DND-41 (cell line): ENCODE results near the gene NMUR2.

Experiments used
- ATAC-seq: fragments of 200-7000 bp; cut with Tn5 transposase; 3 replicates; pipeline ENCODE4 v1.9.1; 2021; ENCODE audit warnings: low read depth; ENCODE audit not compliant: insufficient read depth
- DNase-seq: peaks from one replicate; pipeline ENCODE4 v3.0.0-alpha.2; 2020
- H2AFZ ChIP-seq: 2 replicates; pipeline ENCODE4 v1.6.0; 2012; ENCODE audit warnings: low read depth, low read length
- H3K27ac ChIP-seq: 2 replicates; pipeline ENCODE4 v1.5.1; 2012; ENCODE audit warnings: low read length, inconsistent platforms
- H3K27me3 ChIP-seq: fragments of 200-600 bp; sonication (generic); 2 replicates; pipeline ENCODE4 v1.6.0; 2012; ENCODE audit warnings: low read length, mild to moderate bottlenecking, inconsistent platforms; ENCODE audit not compliant: insufficient read depth, poor library complexity
- H3K36me3 ChIP-seq: 2 replicates; pipeline ENCODE4 v1.5.1; 2012; ENCODE audit warnings: low read length, inconsistent platforms; ENCODE audit not compliant: insufficient read depth
- H3K4me1 ChIP-seq: 2 replicates; pipeline ENCODE4 v1.5.1; 2012; ENCODE audit warnings: mild to moderate bottlenecking, low read length; ENCODE audit not compliant: insufficient read depth
- H3K4me2 ChIP-seq: 2 replicates; pipeline ENCODE4 v1.6.0; 2012; ENCODE audit warnings: mild to moderate bottlenecking, moderate library complexity, low read length, inconsistent platforms; ENCODE audit not compliant: insufficient read depth
- H3K4me3 ChIP-seq, 2 experiments: fragments of 200-600 bp in 1 of 2; shearing (Covaris generic) in 1 of 2; 2 replicates each; pipeline ENCODE4 v1.5.1; 2012 to 2016; ENCODE audit warnings: inconsistent platforms in 2 of 2, low read length in 2 of 2, mild to moderate bottlenecking in 2 of 2, low read depth in 1 of 2, moderate library complexity in 1 of 2
- H3K79me2 ChIP-seq: 2 replicates; pipeline ENCODE4 v1.6.0; 2012; ENCODE audit warnings: low read length, inconsistent platforms; ENCODE audit not compliant: insufficient read depth
- H3K9ac ChIP-seq: 2 replicates; pipeline ENCODE4 v1.6.0; 2012; ENCODE audit warnings: low read depth, mild to moderate bottlenecking, inconsistent platforms, low read length, moderate library complexity
- H3K9me3 ChIP-seq: 2 replicates; pipeline ENCODE4 v1.5.1; 2012; ENCODE audit warnings: low read length, moderate library complexity, mild to moderate bottlenecking, inconsistent platforms; ENCODE audit not compliant: insufficient read depth, severe bottlenecking
- H4K20me1 ChIP-seq: 2 replicates; pipeline ENCODE4 v1.6.0; 2012; ENCODE audit warnings: low read length; ENCODE audit not compliant: insufficient read depth
- EZH2 ChIP-seq: IDR thresholded peaks from 3 replicates; pipeline ENCODE4 v1.6.1; 2012; ENCODE audit warnings: borderline replicate concordance, low read depth, mild to moderate bottlenecking, moderate library complexity, low read length, inconsistent platforms; ENCODE audit not compliant: severe bottlenecking
- TF ChIP-seq, protein P1 (sequence below): IDR thresholded peaks from 2 replicates; pipeline ENCODE4 v1.5.1; 2012; ENCODE audit warnings: borderline replicate concordance, low read length, moderate library complexity, mild to moderate bottlenecking; ENCODE audit not compliant: poor library complexity, severe bottlenecking; ENCODE audit errors: extremely low read depth

The NMUR2 gene

DNA sequence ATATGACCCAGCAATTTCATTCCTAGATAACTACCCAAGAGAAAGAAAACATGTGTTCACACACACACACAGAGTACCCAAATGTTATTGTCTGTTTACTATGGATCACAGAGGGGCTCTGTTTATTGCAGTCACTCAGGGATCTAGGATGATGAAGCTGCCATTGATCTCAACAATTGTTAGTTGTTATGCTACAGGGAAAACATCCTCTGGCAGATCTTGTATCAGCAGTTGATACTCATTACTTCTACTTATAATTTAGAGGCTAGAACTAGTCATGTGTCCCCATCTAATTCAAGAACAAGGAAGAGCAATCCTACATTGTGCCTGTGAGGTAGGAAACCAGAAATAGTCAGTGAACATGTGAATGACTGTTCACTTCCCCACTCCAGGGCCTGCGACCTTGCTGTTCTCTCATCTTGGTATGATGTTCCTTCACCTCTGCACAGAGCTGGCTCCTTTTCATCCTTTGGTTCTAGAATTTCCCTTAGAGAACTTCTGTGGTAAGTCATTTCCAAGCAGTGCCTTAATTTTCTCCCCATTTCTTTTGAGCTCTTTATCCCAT, 30.3 kb downstream of the NMUR2 start:
- Histone ChIP-seq H3K79me2 (no peaks in the 10 kb centered on the region), H4K20me1 (no peaks in the 10 kb centered on the region), H3K9me3 (no peaks in the 10 kb centered on the region), H2AFZ (no peak overlapping the region), H3K4me3 (no peak overlapping the region), H3K4me2 (no peak overlapping the region), H3K4me1 (no peaks in the 10 kb centered on the region), H3K9ac (no peak overlapping the region), H3K27ac (no peak overlapping the region), H3K36me3 (no peaks in the 10 kb centered on the region), H3K27me3 (no peaks in the 10 kb centered on the region)
- ATAC-seq = no peak
- DNase-seq = no peak
- TF ChIP-seq EZH2 = no peak
- TF ChIP-seq, protein P1, sequence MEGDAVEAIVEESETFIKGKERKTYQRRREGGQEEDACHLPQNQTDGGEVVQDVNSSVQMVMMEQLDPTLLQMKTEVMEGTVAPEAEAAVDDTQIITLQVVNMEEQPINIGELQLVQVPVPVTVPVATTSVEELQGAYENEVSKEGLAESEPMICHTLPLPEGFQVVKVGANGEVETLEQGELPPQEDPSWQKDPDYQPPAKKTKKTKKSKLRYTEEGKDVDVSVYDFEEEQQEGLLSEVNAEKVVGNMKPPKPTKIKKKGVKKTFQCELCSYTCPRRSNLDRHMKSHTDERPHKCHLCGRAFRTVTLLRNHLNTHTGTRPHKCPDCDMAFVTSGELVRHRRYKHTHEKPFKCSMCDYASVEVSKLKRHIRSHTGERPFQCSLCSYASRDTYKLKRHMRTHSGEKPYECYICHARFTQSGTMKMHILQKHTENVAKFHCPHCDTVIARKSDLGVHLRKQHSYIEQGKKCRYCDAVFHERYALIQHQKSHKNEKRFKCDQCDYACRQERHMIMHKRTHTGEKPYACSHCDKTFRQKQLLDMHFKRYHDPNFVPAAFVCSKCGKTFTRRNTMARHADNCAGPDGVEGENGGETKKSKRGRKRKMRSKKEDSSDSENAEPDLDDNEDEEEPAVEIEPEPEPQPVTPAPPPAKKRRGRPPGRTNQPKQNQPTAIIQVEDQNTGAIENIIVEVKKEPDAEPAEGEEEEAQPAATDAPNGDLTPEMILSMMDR = no peak

DNA sequence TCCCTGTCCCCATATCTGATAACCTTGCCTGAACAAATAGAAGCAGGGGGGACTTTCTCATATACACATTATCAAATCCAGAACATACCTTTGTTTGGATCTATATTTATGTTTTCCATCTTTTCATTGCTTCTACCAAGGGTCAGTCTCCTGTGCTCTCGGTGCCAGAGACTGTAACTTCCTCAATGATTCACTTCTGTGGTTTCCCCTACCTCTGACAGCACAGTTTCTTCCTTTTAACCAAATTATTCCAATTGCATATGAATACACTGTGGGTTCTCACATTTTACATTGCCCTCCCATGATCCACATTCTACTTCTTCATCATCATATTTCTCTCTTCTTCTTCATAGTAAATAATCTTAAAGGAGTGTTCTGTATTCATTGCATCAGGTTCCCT, 32.2 kb downstream of the NMUR2 start:
- TF ChIP-seq, protein P1 = no peak
- TF ChIP-seq EZH2 = no peak
- ATAC-seq = no peak
- no peak overlapping the region for H3K9ac ChIP-seq

DNA sequence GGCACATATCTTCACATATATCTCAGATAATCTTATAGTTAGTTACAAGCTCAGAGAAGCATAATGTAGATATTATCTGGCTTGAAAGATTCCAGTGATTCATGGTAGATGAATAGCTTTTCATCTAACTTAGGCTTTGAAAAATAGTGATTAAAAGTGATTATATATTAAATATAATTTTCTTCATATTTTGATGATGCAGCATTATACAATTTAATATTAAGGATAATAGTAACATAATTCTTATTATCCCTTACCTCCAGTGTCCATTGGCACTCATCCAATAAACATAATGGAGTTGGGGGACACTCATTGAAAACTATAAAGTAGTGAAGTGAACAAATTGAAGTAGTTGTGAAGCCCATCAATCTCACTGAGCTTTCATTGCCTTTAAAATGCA, 35.8 kb downstream of the NMUR2 start:
- H3K4me2 ChIP-seq = no peak overlapping the region
- no peaks in the 10 kb centered on the region for H3K4me1 ChIP-seq
- H4K20me1 ChIP-seq = no peaks in the 10 kb centered on the region
- H3K9ac ChIP-seq = no peak overlapping the region
- H3K4me3 ChIP-seq = no peak overlapping the region
- no peaks in the 10 kb centered on the region for H3K27me3 ChIP-seq
- H2AFZ ChIP-seq = no peak overlapping the region
- H3K36me3 ChIP-seq = no peaks in the 10 kb centered on the region
- H3K79me2 ChIP-seq = no peaks in the 10 kb centered on the region
- DNase-seq = no peak
- ATAC-seq = no peak
- H3K27ac ChIP-seq = no peak overlapping the region
- no peaks in the 10 kb centered on the region for H3K9me3 ChIP-seq
- TF ChIP-seq EZH2 = no peak
- TF ChIP-seq, protein P1 = no peak

More for the DNA sequence above, 32.2 kb downstream of the NMUR2 start:
- no peak overlapping the region for H2AFZ ChIP-seq
- no peak overlapping the region for H3K4me2 ChIP-seq
- H3K4me3 ChIP-seq = no peak overlapping the region
- DNase-seq = no peak
- no peaks in the 10 kb centered on the region for H3K4me1 ChIP-seq
- H3K9me3 ChIP-seq = no peaks in the 10 kb centered on the region
- no peaks in the 10 kb centered on the region for H3K79me2 ChIP-seq
- H3K36me3 ChIP-seq = no peaks in the 10 kb centered on the region
- H3K27me3 ChIP-seq = no peaks in the 10 kb centered on the region
- no peaks in the 10 kb centered on the region for H4K20me1 ChIP-seq
- H3K27ac ChIP-seq = no peak overlapping the region

DNA sequence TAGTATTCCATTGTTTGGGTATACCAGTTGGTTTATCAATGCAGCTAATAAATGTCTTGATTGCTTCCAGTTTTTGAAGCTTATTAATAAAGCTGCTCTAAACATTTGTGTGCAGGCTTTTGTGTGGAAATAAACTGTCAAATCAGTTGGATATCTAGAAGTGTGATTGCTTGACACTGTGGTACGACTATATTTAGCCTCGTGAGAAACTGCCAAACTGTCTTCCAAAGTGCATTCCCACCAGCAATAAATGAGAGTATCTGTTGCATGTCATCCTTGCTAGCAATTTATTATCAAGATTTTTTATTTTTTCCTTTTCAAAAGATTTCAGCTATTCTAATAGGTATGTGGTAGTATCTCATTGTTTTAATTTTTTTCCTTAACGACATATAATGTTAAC, 37.5 kb downstream of the NMUR2 start:
- Histone ChIP-seq H4K20me1 (no peaks in the 10 kb centered on the region), H2AFZ (no peak overlapping the region; the same call in 1 of the 2 replicates), H3K9ac (no peak overlapping the region), H3K4me2 (no peak overlapping the region), H3K4me1 (no peaks in the 10 kb centered on the region), H3K4me3 (no peak overlapping the region), H3K27me3 (no peaks in the 10 kb centered on the region), H3K36me3 (no peaks in the 10 kb centered on the region), H3K27ac (no peak overlapping the region), H3K9me3 (no peaks in the 10 kb centered on the region), H3K79me2 (no peaks in the 10 kb centered on the region)
- no peak for ATAC-seq
- DNase-seq = no peak
- no peak for TF ChIP-seq EZH2
- TF ChIP-seq, protein P1 = no peak
